HG02884 (cell line): ENCODE measurements around the gene MCF2L.

ENCODE experiments used
- ATAC-seq: cut with Tn5 transposase; IDR thresholded peaks from one replicate; pipeline ENCODE4 v1.9.1; 2021; ENCODE audit warnings: mild to moderate bottlenecking, moderate library complexity; ENCODE audit not compliant: unreplicated experiment

MCF2L gene

DNA sequence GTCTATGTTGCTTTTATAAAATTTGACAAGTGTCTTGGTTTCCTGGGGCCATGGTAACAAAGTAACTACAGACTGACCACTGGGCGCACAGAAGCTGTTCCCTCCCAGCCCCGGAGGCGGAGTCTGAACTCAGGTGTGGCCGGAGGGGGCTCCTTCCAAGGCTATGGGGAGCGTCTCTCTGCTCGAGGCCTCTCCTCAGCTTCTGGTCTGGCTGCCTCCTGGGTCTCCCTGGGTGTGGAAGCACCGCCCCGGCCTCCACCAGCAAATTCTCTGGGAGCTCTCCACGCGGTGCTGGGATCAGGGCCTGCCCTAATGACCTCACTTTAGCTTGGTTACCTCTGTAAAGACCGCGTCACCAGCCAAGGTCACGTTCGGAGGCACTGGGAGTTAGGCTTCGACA is 90.9 kb downstream of the MCF2L start:
- ATAC-seq, result no peak

DNA sequence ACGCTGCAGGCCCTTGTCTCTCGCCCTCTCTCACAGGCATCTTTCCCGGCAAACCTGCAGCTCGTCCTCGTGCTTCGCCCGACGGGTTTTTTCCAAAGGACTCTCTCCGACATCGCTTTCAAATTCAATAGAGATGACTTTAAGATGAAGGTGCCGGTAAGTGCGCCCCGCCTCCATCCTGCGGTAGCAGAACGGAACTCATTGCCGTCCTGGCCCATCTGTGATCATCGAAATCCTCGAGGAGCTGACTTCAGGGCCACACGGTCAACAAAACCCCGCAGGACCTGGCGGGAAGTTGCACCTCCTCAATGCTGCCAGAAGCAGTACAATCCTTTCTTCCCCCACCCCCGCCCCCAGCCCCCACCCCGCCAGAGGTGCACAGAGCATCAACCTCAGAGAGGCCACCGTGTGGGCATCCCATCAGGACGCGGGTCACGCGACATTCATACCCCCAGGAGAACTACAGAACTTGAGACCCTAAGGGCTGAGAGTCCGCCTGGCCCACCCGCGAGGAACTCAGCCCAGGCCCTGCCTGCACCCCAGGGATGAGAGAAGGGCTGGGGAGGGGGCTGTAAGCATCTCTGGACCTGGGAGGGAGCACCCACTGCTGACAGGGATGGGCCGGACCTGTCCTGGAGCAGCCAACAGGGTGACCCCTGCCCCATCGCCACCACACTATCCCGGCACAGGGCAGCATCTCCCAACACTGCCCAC is 91.7 kb downstream of the MCF2L start:
- no peak for ATAC-seq

DNA sequence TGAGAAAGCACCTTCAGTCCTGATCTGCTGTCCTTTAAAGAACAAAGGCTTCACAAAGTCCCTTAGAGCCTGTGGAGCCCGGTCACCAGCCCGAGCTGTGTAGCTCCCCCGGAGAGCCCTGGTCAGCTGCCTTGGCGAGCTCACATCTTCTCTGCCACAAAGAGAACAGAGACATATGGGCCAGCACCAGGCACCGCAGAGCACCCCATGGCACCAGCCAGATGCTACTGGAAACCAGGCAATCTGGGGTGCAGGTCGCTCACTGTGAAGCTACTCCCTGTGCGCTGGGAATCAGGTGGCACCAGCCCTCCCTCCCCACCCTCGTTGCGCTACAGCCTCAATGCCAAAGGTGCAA is 92.2 kb downstream of the MCF2L start:
- ATAC-seq, result no peak

DNA sequence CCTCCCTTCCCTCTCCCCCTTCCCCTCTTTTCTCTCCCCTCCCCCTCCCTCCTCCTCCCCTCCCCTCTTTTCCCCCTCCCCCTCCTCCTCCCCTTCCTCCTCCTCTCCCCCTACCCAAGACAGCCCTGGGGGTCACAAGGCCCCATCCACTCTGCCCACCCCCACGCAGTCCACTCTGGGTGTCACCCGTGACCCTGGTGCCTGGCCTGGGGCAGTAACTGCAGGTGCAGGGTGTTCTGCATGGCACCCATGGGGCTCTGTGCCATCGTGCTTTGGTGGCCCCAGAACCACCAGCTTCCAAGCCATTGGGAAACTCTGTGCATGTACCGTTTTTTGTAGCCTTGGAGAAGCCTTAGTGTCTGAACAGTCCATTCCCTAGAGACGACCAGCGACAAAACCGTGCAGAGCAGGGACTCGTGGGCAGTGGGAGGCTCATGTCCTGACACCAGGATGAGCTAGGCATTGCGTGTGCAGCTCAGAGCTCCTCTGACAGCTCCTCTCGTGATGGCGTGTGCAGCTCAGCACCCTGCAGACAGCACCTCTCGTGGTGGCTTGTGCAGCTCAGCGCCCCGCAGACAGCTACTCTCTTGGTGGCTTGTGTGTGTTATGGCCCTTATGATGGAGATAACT is 92.9 kb downstream of the MCF2L start:
- no peak for ATAC-seq

DNA sequence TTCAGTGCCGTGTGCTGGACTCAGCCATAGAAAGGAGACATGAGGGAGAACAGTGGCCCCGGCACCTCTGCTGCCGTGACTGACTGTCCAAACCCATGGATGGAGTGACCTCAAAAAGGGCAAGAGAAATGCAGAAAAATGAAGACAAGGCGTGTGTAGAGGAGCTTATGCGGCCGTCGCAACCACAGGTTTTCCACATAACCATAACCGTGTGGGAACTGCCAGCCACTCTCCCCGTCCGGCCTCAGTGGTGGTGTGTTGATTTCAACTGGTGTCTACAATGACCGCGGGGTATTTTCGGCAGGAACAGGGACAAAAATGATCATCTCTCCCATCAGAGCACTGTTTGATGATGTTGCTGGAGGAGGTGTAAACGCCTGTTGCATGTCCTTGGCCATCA is 93.7 kb downstream of the MCF2L start:
- ATAC-seq, result no peak

DNA sequence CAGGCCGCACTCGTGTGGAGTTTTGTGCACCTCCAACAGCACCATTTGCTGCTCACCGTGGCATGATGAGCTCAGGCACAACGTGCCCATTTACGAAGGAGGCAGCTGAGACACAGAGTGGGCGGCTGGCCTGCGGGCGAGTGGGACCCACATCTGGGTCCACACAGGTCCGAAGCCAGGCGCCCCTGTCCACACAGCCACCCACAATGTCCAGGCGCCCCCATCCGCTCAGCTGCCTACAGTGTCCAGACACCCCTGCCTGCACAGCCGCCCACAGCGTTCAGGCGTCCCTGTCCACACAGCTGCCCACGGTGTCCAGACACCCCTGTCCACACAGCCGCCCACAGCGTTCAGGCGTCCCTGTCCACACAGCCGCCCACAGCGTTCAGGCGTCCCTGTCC is 94.1 kb downstream of the MCF2L start:
- no peak for ATAC-seq

DNA sequence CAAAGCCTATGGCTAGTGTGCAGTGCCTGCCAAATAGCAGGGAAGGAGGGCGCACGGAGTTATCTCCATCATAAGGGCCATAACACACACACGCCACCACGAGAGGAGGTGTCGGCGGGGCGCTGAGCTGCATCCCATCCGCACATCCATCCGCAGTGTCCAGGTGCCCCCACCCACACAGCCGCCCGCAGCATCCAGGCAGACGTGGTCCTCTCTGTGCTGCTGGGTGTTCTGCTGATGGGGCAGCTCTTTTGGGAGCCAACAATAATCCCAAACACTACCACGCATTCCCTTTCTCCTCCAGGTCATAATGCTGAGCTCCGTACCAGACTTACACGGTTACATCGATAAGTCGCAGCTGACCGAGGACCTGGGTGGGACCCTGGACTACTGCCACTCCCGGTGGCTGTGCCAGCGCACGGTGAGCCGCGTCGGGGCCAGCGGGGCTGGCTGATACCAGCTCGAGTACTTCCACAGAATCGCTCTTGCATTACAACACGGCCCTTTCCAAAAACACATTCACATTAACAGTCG is 95.1 kb downstream of the MCF2L start:
- ATAC-seq, result no peak

DNA sequence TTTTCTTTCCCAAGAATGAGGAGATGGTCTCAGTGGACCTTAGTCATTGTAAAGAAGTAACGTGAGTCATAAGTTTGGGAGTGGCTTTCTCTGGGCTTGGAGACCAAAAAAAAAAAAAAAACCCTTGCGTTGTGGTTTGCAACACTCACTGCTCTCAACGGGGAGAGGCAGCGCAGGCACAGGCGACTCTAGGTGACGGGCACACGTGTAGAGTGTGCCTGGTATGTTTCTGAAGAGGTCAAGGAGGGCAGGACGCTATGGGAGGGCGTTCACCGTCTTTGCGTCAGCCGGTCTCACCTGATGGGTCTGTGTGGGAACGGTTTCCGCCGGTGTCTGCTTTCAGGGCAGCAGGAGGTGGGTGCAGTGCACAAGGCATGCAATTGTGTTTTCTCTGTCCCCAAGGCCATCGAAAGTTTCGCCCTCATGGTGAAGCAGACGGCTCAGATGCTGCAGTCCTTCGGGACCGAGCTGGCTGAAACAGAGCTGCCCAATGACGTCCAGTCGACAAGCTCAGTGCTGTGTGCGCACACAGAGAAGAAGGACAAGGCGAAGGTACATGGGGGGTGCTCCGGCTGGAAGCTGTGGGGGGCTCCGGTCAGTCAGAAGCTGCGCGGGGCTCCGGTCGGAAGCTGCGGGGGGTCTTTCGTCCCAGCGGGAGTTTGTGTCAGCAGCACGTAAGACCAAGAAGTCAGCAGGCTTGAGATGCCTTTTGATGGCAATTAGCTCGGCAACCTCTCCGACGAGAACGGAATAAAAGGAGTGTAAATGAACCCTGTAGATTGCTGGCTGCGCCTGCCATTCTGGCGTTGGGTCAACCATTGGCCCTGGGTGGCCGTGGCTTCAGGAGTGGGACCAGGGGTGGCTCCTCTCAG is 95.8 kb downstream of the MCF2L start:
- no peak for ATAC-seq

DNA sequence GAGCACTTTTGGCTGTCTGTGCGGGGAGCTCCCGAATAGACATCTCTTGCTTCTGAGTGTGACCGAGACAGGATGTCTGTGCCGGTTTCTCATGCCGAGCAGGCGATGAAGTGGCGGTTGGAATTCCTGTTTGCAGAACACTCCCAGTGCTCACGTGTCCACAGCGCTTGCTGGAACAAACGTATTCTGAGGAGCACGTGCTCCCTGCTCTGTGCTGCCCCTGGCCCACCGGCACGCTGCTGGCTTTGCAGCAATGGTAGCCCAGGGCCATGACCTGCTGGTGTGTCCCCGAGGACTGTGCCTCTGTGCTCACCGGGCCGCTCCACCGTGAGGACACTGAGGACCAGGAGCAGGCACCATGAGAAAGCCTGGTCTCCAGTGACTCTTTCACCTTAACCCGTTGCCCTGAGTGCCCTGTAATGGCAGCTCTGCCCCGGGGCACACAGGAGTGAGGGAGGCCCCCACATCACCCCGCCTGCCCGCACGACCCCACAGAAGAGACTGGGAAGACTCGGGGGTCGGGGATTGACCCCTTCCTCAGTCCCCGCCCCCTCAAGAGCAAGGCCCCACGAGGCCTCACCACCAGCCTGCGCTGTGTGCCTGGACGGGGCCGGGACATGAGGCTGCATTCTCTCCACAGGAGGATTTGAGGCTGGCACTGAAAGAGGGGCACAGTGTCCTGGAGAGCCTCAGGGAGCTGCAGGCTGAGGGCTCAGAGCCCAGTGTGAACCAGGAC is 96.6 kb downstream of the MCF2L start:
- no peak for ATAC-seq

DNA sequence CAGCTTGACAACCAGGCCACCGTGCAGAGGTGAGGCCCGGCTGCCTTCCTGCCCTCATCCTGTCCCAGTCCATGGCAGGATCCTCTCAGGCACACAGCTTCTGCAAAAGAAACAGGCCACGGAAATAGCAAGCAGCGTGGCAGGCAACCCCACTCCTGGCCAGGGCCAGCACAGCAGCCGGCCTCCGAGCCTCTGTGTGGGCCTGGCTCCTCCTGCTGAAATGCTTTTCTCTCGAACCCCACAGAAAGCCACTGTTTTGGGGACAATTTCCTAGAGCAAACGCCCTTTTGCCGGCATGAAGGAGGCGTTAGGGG is 97.1 kb downstream of the MCF2L start:
- no peak for ATAC-seq

DNA sequence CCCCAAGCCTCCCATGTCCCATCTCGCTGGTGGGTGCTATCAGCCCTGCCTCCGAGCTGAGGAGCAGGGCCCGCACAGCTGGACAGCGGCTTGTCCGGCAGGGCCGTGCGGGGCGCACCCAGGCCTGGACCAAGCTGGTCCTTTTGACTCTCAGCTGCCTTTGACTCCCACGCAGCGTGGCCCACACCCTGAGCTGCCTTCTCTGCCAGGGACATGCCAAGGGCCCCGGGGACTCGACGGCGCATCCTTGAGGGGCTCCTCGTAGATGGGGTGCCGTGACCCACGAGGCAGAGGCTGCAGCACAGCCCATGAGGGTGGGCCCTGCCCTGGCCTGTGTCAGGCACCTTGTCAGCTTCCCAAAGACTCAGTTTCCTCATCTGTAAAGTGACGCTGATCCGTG is 97.7 kb downstream of the MCF2L start:
- ATAC-seq, result no peak

DNA sequence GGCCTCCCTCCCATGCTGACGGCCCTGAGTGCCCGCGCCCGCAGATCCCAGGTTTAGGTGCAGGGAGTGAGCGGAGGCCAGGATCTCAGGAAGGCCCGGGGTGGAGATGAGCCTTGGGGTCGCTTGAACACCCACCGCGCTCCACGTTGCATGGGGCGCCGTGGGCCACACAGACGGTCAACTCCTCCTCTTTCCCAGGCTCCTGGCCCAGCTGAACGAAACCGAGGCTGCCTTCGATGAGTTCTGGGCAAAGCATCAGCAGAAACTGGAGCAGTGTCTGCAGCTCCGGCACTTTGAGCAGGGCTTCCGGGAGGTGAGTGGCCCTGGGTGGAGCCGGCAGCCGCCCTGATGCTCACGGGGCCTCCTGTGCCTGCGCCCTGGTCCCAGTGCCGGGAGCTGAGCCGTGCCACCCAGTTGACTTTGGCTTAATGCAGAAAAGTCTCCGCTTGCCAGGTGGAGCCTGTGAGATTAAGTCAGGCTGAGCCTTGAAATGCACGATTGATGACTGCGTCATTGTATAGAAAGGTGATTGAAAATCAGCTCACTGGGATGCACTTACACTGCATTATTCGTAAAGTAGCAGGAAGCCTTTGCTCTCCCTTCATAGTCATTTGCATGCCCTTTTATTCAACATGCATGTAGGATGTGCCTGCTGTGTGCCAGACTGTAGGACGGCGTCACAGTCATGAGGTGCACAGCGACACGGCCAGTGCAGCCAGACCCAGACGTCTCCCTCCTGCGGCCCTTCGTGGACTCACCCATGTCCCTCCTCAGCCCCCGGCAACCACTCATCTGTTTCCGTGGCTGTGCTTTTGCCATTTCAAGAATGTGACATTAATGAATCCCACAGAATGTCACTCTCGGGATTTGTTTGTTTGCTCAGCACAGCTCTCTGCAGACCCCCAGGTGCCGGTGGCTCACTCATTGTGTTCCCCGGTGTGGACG is 101.1 kb downstream of the MCF2L start:
- ATAC-seq, result no peak

DNA sequence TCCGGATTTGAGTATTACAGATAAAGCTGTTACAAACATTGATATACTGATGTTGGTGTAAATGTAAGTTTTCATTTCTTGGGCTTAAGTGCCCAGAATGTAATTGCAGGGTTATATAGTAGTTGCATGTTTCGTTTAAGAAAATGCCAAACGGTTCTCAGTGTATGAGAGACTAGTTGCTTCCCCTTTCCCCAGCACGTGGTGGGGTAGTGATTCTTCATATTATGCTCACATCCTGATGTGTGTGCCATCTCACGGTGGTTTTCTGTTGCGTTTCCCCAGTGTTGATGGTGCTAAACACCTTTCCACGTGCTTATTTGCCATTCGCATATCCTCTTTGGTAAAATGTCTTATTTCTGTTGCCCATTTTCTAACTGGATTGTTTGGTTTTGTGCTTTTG is 101.8 kb downstream of the MCF2L start:
- ATAC-seq, result no peak

DNA sequence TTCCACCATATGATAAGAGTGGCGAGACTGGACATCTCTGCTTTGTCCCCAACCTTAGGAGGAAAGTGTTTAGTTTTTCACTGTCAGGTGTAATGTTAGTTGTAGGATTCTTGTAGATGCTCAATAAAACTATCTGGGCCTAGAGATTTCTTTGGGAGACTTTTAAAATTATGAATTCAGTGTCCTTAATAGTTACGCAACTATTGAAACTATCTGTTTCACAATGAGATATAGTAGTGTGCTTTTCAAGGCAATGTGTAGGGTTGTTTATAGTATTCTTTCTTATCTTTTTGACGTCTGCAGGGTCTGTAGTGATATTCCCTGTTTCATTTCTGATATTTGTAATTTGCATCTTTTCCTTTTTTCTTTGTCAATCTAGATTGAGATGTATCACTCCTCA is 103.4 kb downstream of the MCF2L start:
- ATAC-seq, result no peak

DNA sequence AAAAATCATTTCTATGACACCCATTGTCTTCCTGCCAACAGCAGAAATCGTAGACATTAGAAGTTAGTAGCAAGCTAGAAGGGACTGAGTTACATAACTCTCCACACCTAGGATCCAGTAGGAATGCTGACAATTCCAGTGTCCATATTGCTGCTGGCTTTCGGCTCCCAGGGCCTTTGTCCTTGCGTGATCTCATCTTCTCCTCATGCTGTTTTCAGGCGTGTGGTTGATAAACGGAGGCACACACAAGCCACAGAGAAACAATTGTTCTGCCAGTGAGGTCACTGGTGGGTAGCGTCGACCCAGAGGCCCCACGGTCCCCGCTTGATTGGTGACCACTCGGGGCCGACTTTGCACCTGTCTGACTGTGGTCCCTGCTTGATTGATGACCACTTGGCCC is 104.9 kb downstream of the MCF2L start:
- ATAC-seq, result no peak

DNA sequence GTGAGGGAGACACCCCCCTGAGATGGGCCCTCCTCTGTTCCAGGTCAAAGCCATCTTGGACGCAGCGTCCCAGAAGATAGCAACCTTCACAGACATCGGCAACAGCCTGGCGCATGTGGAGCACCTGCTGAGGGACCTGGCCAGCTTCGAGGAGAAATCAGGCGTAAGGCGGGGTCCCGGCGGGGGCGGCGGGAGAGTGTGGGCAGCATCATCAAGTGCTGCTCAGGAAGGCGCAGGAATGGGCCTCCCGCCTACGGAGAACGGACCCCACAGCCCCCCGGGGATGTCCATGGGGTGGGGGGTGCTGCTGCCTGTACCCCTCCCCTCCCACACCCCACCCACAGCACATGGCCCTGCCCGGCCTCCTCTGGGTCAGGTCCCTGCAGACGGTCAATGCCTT is 105.4 kb downstream of the MCF2L start:
- no peak for ATAC-seq

DNA sequence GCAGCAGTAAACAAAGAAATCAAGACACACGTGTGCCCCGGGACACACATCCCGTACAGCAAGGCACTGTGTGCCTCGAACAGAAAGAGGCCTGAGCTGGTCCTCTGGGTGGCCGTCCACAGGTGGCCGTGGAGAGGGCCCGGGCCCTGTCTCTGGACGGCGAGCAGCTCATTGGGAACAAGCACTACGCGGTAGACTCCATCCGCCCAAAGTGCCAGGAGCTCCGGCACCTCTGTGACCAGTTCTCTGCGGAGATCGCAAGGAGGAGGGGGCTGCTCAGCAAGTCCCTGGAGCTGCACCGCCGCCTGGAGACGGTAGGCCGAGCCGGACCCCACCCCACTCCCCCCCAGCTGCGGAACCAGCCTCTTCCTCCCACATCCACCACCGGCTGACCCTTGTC is 105.9 kb downstream of the MCF2L start:
- no peak for ATAC-seq

DNA sequence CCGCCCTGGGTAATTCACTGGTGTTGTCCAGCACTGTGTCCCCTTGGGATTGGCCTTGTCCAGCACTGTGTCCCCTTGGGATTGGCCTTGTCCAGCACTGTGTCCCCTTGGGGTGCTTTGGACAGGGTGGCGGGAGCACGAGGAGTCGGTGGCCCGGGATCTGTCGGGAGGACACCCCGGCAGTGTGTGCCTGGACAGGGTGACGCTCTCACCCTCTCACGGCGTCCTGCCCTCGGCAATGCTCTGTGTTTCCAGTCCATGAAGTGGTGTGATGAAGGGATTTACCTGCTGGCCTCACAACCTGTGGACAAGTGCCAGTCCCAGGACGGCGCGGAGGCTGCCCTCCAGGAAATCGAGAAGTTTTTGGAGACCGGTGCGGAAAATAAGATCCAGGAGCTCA is 106.7 kb downstream of the MCF2L start:
- no peak for ATAC-seq

DNA sequence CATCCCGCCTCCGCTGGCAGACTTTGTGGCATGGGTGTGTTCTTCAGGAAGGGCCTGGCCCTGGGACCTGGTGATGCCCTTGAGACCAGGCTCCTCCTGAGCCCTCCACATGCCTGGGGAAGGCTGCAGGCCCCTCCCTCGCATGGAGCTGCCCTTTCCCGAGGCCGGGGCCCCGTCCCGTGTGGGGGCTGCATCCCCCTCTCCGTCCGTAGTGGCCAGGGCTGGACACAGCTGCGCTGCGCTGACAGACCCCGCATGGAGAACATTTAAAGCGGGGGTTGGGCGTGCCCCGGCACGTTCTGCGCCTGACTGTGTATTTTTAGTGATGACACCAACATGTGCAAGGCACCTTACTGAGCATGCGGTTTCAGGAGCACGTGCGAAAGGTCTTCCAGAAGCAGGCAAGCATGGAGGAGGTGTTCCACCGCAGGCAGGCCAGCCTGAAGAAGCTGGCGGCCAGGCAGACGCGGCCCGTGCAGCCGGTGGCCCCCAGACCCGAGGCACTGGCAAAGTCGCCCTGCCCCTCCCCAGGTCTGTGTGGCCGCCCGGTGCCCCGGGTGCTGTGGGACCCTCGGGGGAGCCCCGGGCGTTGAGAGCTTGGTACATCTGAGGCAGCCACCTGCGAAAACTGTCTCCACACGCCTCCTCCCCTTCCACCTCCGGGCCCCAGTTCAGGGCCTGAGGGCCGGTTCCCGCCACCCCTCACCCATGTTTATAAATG is 107.8 kb downstream of the MCF2L start:
- no peak for ATAC-seq

DNA sequence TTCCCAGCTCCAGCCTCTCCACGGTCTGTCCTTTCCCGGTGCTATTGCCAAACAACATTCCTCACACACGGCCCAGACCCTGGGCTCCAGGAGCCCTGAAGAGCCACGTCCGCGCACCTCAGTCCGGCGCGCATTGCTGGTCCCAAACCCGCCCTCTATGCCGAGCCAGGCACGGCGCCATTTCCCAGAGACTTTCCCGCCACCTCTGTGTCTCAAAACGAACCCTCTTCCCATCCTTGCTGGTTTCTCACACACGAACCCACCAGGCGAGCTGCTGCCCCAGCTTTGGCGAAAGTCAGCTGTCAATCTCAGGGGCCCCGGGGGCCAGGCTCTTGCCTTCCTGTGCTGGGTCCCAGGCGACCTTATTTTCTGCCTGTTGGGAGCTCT is 108.5 kb downstream of the MCF2L start:
- no peak for ATAC-seq
